GM18505 (cell line): Measurements from ENCODE around the gene RTL10.
"Not testable (repeated sequence)": the region's sequence is repeated elsewhere in the genome, so short reads cannot be mapped to it uniquely, and the experiment has no call there.

Experiments used
- ATAC-seq: cut with Tn5 transposase; IDR thresholded peaks from one replicate; pipeline ENCODE4 v1.9.1; 2021; ENCODE audit not compliant: unreplicated experiment
- POLR2A ChIP-seq: IDR thresholded peaks from 4 replicates; pipeline ENCODE4 v1.6.1; 2011; ENCODE audit warnings: borderline replicate concordance; ENCODE audit not compliant: insufficient read depth, insufficient read length; ENCODE audit errors: extremely low read depth

Gene RTL10

GRCh38 chr22:19884954-19885751 lies 30.5 kb upstream of the RTL10 start:
- ATAC-seq = no peak
- TF ChIP-seq POLR2A = no peak

DNA sequence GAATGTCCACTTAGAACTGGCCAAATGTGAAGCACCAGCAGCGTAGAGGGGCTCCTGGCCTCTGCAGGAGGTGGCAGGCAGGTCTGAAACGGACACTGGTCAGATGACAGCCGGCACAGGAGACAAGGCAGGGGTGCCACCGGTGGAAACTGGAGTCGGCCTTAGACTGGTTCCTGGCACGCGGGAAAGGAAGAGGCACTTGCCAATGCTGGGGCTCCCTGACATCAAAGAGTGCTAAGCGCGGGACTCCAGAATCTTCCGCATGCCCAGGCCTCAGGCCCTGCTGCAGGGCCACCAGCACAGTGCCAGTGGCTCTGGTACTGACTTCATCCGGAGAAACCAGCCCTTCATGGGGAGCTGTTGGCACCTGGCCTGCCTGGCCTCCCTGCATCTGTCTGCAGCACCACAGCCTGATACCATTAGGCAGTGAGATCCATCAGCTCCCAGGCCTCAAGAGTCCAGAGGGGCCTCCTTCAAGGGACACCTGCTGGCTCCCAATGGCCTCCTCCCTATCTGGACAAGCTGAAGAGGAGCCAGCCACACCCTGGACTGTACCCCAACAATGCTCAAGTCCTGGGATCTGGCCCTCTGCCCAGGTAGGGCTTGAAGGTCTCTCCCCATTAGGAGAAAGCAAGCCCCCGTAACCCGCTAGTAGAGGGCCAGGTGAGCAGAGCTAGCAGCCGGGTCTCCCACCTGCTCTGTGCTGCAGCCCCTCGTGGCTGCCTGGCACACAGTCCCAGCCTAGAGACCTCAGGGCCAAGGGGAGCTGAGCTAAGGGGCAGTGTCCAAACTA lies 29.7 kb upstream of the RTL10 start:
- no peak for TF ChIP-seq POLR2A
- no peak for ATAC-seq

DNA sequence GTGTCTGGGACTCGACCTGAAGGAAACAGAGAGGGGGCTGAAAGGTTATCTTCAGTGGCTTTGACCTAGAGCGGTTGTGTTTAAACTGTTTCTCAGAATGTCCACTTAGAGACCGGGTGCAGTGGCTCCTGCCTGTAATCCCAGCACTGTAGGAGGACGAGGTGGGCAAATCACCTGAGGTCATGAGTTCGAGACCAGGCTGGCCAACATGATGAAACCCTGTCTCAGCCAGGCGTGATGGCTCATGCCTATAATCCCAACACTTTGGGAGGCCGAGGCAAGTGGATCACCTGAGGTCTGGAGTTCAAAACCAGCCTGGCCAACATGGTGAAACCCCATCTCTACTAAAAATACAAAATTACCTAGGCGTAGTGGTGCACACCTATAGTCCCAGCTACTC lies 28.8 kb upstream of the RTL10 start:
- not testable (repeated sequence) for ATAC-seq

- ATAC-seq = no peak
- no peak for TF ChIP-seq POLR2A
Measured at GRCh38 chr22:19882446-19883381, 28.0 kb upstream of the RTL10 start.

- TF ChIP-seq POLR2A = no peak
- ATAC-seq = no peak
Measured at GRCh38 chr22:19880786-19881569, 26.3 kb upstream of the RTL10 start.

DNA sequence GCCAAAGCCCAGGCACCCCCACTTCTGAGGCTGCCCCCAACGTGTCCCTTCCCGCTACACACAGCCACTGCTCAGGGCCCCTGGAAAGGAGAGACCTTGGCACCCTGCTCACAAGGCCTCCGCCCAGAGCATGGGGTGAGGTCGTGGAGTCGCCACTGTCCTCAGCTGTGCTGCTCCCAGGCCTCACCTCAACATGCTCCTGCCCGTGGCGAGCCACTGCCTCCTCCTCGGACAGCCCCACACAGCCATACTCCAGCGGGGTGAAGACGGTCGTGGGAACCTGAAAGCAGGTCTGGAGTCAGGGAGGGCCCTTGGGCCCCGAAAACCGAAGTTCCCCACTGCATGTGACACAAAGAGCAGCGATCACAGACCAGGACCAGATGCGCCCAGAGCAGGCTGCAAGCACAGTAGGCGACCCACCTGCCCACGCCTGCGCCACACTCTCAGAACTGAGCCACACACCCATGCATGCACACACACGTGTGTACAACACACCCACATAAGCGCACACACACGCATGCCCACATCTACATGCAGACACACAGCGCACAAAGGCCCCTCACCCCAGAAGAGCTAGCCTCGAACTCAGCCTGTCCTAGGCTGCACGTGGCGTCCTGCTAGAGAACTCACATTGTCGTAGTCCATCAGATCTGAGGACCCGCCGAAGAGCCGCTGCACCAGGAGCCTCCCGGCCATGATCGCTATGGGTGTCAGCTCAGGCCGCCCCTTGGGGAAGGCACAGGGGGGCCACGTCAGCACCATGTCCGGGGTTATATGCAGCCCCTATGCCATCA lies 25.5 kb upstream of the RTL10 start:
- TF ChIP-seq POLR2A = no peak
- ATAC-seq = no peak

GRCh38 chr22:19879643-19879991 lies 24.9 kb upstream of the RTL10 start:
- TF ChIP-seq POLR2A = no peak
- ATAC-seq = no peak

DNA sequence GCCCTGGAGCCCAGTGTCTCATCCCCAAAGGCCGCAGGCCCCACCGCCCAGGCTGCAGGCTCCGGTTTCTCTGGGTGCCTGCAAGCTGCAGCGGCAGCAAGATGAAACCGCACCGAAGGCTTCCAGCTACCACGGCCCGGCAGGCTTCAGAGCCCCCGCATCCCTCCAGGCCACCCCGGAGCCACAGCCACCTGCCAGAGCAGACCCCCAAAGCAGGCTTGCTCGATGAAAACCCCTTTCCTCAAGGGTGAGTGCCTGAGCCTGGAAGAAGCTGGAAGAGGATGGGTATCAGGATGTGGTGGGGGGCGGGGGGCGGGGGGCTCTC lies 24.5 kb upstream of the RTL10 start:
- ATAC-seq = no peak
- no peak for TF ChIP-seq POLR2A

- TF ChIP-seq POLR2A = no peak
- ATAC-seq = no peak
Measured at GRCh38 chr22:19878461-19879245, 24.0 kb upstream of the RTL10 start.

- no peak for ATAC-seq
- no peak for TF ChIP-seq POLR2A
Measured at GRCh38 chr22:19877626-19878339, 23.1 kb upstream of the RTL10 start.
